Right kidney (tissue), 1 donor: ENCODE measurements around the gene ITGB8.

Experiments used
- DNase-seq: peaks from one replicate; pipeline ENCODE4 v3.0.0-alpha.2; 2016

Gene ITGB8

GRCh38 chr7:20340839-20341238 is 10.1 kb downstream of the ITGB8 start:
- DNase-seq = no peak

GRCh38 chr7:20343205-20343604 is 12.5 kb downstream of the ITGB8 start:
- DNase-seq = no peak

- no peak for DNase-seq
Observed at GRCh38 chr7:20343941-20344340, 13.2 kb downstream of the ITGB8 start.

- no peak for DNase-seq
Observed at GRCh38 chr7:20344396-20344795, 13.7 kb downstream of the ITGB8 start.

- no peak for DNase-seq
Observed at GRCh38 chr7:20346577-20346976, 15.9 kb downstream of the ITGB8 start.

- no peak for DNase-seq
Observed at GRCh38 chr7:20347680-20348079, 17.0 kb downstream of the ITGB8 start.

- DNase-seq = no peak
Observed at GRCh38 chr7:20348125-20348807, 17.6 kb downstream of the ITGB8 start.

GRCh38 chr7:20350518-20350951 is 19.8 kb downstream of the ITGB8 start:
- no peak for DNase-seq

GRCh38 chr7:20350996-20351692 is 20.4 kb downstream of the ITGB8 start:
- no peak for DNase-seq

GRCh38 chr7:20351901-20352300 is 21.2 kb downstream of the ITGB8 start:
- DNase-seq = no peak

GRCh38 chr7:20352573-20353306 is 22.0 kb downstream of the ITGB8 start:
- DNase-seq = no peak

- DNase-seq = peak; percentile 28
Observed at GRCh38 chr7:20354610-20355528, 24.2 kb downstream of the ITGB8 start.

- DNase-seq = no peak
Observed at GRCh38 chr7:20358106-20358505, 27.4 kb downstream of the ITGB8 start.

GRCh38 chr7:20358762-20359282 is 28.1 kb downstream of the ITGB8 start:
- no peak for DNase-seq

- peak; percentile 29 for DNase-seq
Observed at GRCh38 chr7:20359341-20359963, 28.8 kb downstream of the ITGB8 start.

- DNase-seq = no peak
Observed at GRCh38 chr7:20362574-20363253, 32.0 kb downstream of the ITGB8 start.

- no peak for DNase-seq
Observed at GRCh38 chr7:20364571-20365196, 34.0 kb downstream of the ITGB8 start.

- no peak for DNase-seq
Observed at GRCh38 chr7:20365486-20365885, 34.8 kb downstream of the ITGB8 start.

- no peak for DNase-seq
Observed at GRCh38 chr7:20374399-20374798, 43.7 kb downstream of the ITGB8 start.

GRCh38 chr7:20376796-20377195 is 46.1 kb downstream of the ITGB8 start:
- DNase-seq = no peak
